T47D (cell line): ENCODE results near the gene RAD51.

Experiments
- DNase-seq, 2 experiments: peaks; one replicate each; pipeline versions ENCODE4 v3.0.0 to v3.0.0-alpha.2; 2011 to 2012; ENCODE audit warnings: low read depth in 1 of 2, low spot score in 1 of 2
- JUND ChIP-seq: IDR thresholded peaks from 2 replicates; pipeline ENCODE4 v1.6.1; 2012; ENCODE audit warnings: low read depth
- in situ Hi-C: cut with HindIII; loops from 2 replicates; pipeline ENCODE4 v1.10.0; 2016; ENCODE audit warnings: low sequenced_read_pairs, low pct_unique_long_range_greater_than_20kb

The RAD51 gene

GRCh38 chr15:40768521-40769273, 73.7 kb downstream of the RAD51 start:
- DNase-seq = no peak
- in situ Hi-C loops = no loop called here
- TF ChIP-seq JUND = no peak

- DNase-seq = no peak
- in situ Hi-C loops = no loop called here
- no peak for TF ChIP-seq JUND
Observed at GRCh38 chr15:40769274-40770146, 74.5 kb downstream of the RAD51 start, which contains the start of gene C15orf62. TSS of gene C15orf62 (plus strand) at chr15:40769980. CDS start at chr15:40770496, 516 bp downstream.

GRCh38 chr15:40770147-40770721, 75.3 kb downstream of the RAD51 start:
- DNase-seq = no peak
- in situ Hi-C loops = no loop called here
- TF ChIP-seq JUND = no peak

- in situ Hi-C loops = no loop called here
- TF ChIP-seq JUND = no peak
- DNase-seq = no peak
Observed at GRCh38 chr15:40771242-40771641, 76.3 kb downstream of the RAD51 start.

GRCh38 chr15:40772014-40772413, 77.0 kb downstream of the RAD51 start:
- no peak for DNase-seq
- in situ Hi-C loops = no loop called here
- no peak for TF ChIP-seq JUND

- no peak for DNase-seq
- in situ Hi-C loops = no loop called here
- TF ChIP-seq JUND = no peak
Observed at GRCh38 chr15:40773496-40773895, 78.5 kb downstream of the RAD51 start.

- no peak for DNase-seq
- in situ Hi-C loops = no loop called here
- TF ChIP-seq JUND = no peak
Observed at GRCh38 chr15:40773902-40774301, 78.9 kb downstream of the RAD51 start.

- TF ChIP-seq JUND = no peak
- no peak for DNase-seq
- in situ Hi-C loops = no loop called here
Observed at GRCh38 chr15:40775007-40775406, 80.0 kb downstream of the RAD51 start.

- DNase-seq = peak in 1 of 2 experiments; percentile 41
- TF ChIP-seq JUND = no peak
- in situ Hi-C loops = no loop called here
Observed at GRCh38 chr15:40775740-40776536, 81.0 kb downstream of the RAD51 start.

GRCh38 chr15:40776537-40777141, 81.7 kb downstream of the RAD51 start:
- in situ Hi-C loops = no loop called here
- peak; percentile 33; the same call in 1 of the 2 replicates for TF ChIP-seq JUND
- DNase-seq = peak; percentile 77 to 98
